H1 (cell line): Measurements from ENCODE around the gene RNF215. TPM values are rescaled to one million over a fixed set of nuclear protein-coding genes. Genes with fewer than 3 reads are reported as not detected.

Source experiments
- CTCF ChIA-PET: fragments of 300-600 bp; sonication (Branson Sonifier 250); formaldehyde crosslinking; loops from one replicate; lab custom pipeline; 2021; ENCODE audit not compliant: partially characterized antibody; lab: Charles Lee
- POLR2A ChIA-PET: fragments of 300-600 bp; sonication (Branson Sonifier 250); formaldehyde crosslinking; loops from one replicate; lab custom pipeline; 2021; ENCODE audit warnings: inconsistent platforms; ENCODE audit not compliant: partially characterized antibody; lab: Charles Lee
- DNase-seq, 2 experiments: peaks; one replicate each; pipeline versions ENCODE4 v3.0.0 to v3.0.0-alpha.2; 2010 to 2022; ENCODE audit warnings: low spot score in 2 of 2, low read depth in 1 of 2, mixed read lengths in 1 of 2
- FAIRE-seq: peaks from 2 replicates; lab custom pipeline; 2011; peaks lifted over from hg19 to GRCh38; lab: Jason Lieb, UNC
- H2AFZ ChIP-seq: 2 replicates; pipeline ENCODE4 v1.8.1; 2012; ENCODE audit warnings: low read length, inconsistent platforms
- H2AK5ac ChIP-seq: 2 replicates; pipeline ENCODE4 v1.6.1; 2013; ENCODE audit warnings: low read depth, low read length
- H2BK120ac ChIP-seq: replicated peaks from 2 replicates; pipeline ENCODE3; 2013; ENCODE audit warnings: low read depth, low read length, inconsistent platforms
- H2BK12ac ChIP-seq: 2 replicates; pipeline ENCODE4 v1.6.1; 2013; ENCODE audit warnings: low read depth, low read length
- H2BK15ac ChIP-seq: 2 replicates; pipeline ENCODE4 v1.6.1; 2013; ENCODE audit warnings: low read length
- H2BK20ac ChIP-seq: 2 replicates; pipeline ENCODE4 v1.6.1; 2013; ENCODE audit warnings: low read length
- H2BK5ac ChIP-seq: 2 replicates; pipeline ENCODE4 v1.6.1; 2013; ENCODE audit warnings: low read depth, low read length
- H3K14ac ChIP-seq: 2 replicates; pipeline ENCODE4 v1.6.1; 2013; ENCODE audit warnings: inconsistent platforms; ENCODE audit not compliant: insufficient read length
- H3K18ac ChIP-seq: 2 replicates; pipeline ENCODE4 v1.6.1; 2013; ENCODE audit warnings: low read length; ENCODE audit errors: extremely low read depth
- H3K23ac ChIP-seq: 2 replicates; pipeline ENCODE4 v1.6.1; 2013; ENCODE audit warnings: inconsistent platforms; ENCODE audit not compliant: insufficient read length
- H3K23me2 ChIP-seq: 2 replicates; pipeline ENCODE4 v1.6.1; 2013; ENCODE audit warnings: low read depth, low read length
- H3K27ac ChIP-seq: 2 replicates; pipeline ENCODE4 v1.6.1; 2011; ENCODE audit warnings: low read depth, low read length, inconsistent platforms
- H3K27me3 ChIP-seq, 4 experiments: replicated peaks in 1 of 4; 1 replicate in 1 of 4; 2 replicates in 3 of 4; pipeline versions ENCODE4 v1.6.1 to v1.8.1; 2011 to 2013; ENCODE audit warnings: low read length in 3 of 4, mild to moderate bottlenecking in 3 of 4, inconsistent platforms in 2 of 4, mixed read lengths in 2 of 4, moderate library complexity in 1 of 4; ENCODE audit not compliant: control insufficient read depth in 3 of 4, insufficient read depth in 3 of 4; ENCODE audit errors: extremely low read depth in 1 of 4
- H3K36me3 ChIP-seq, 4 experiments: 2 replicates each; pipeline versions ENCODE4 v1.6.1 to v1.8.1; 2011 to 2013; ENCODE audit warnings: mild to moderate bottlenecking in 4 of 4, low read length in 3 of 4, moderate library complexity in 2 of 4, control low read depth in 1 of 4, inconsistent platforms in 1 of 4; ENCODE audit not compliant: insufficient read depth in 4 of 4, control insufficient read depth in 2 of 4
- H3K4ac ChIP-seq: replicated peaks from 2 replicates; pipeline ENCODE3; 2013; ENCODE audit warnings: low read length, low read depth, mixed read lengths, inconsistent platforms; ENCODE audit not compliant: insufficient read length
- H3K4me1 ChIP-seq, 4 experiments: replicated peaks in 1 of 4; 1 replicate in 1 of 4; 2 replicates in 3 of 4; pipeline versions ENCODE4 v1.6.1 to v1.8.1; 2011 to 2013; ENCODE audit warnings: low read length in 3 of 4, inconsistent platforms in 2 of 4, mixed read lengths in 1 of 4; ENCODE audit not compliant: insufficient read depth in 4 of 4, control insufficient read depth in 3 of 4
- H3K4me2 ChIP-seq, 2 experiments: 2 replicates each; pipeline versions ENCODE4 v1.6.1 to v1.8.1; 2011 to 2013; ENCODE audit warnings: low read depth in 2 of 2, low read length in 2 of 2, control low read depth in 1 of 2, inconsistent platforms in 1 of 2, mild to moderate bottlenecking in 1 of 2; ENCODE audit not compliant: insufficient read depth in 1 of 2
- H3K4me3 ChIP-seq, 4 experiments: fragments of 200-600, 300-600 bp in 1 of 4; sonication (generic), shearing (Covaris generic), sonication (Bioruptor Twin) in 1 of 4; 2 replicates each; pipeline versions ENCODE4 v1.5.1 to v1.8.1; 2011 to 2016; ENCODE audit warnings: low read length in 4 of 4, low read depth in 3 of 4, control low read depth in 2 of 4, inconsistent platforms in 2 of 4, mild to moderate bottlenecking in 2 of 4, mixed read lengths in 1 of 4, moderate library complexity in 1 of 4; ENCODE audit not compliant: insufficient read depth in 2 of 4; ENCODE audit errors: extremely low read depth in 1 of 4
- H3K56ac ChIP-seq: replicated peaks from 2 replicates; pipeline ENCODE3; 2013; ENCODE audit warnings: low read depth, mild to moderate bottlenecking, mixed read lengths, low read length, inconsistent platforms; ENCODE audit not compliant: insufficient read length
- H3K79me1 ChIP-seq: 2 replicates; pipeline ENCODE4 v1.6.1; 2013; ENCODE audit warnings: low read depth, low read length, control low read depth
- H3K79me2 ChIP-seq, 2 experiments: 2 replicates each; pipeline versions ENCODE4 v1.6.1 to v1.8.1; 2012 to 2013; ENCODE audit warnings: low read length in 2 of 2, mild to moderate bottlenecking in 2 of 2, inconsistent platforms in 1 of 2; ENCODE audit not compliant: insufficient read depth in 2 of 2, control insufficient read depth in 1 of 2
- H3K9ac ChIP-seq, 4 experiments: replicated peaks in 1 of 4; 1 replicate in 1 of 4; 2 replicates in 3 of 4; pipeline versions ENCODE4 v1.6.1 to v1.8.1; 2011 to 2013; ENCODE audit warnings: low read depth in 3 of 4, low read length in 3 of 4, control low read depth in 2 of 4, mild to moderate bottlenecking in 2 of 4, moderate library complexity in 2 of 4, inconsistent platforms in 1 of 4; ENCODE audit errors: extremely low read depth in 1 of 4
- H3K9me3 ChIP-seq, 2 experiments: 2 replicates each; pipeline versions ENCODE4 v1.6.1 to v1.8.1; 2012 to 2013; ENCODE audit warnings: mild to moderate bottlenecking in 2 of 2, moderate library complexity in 2 of 2, control low read depth in 1 of 2, inconsistent platforms in 1 of 2, low read depth in 1 of 2, low read length in 1 of 2, mixed read lengths in 1 of 2; ENCODE audit not compliant: insufficient read depth in 2 of 2
- H4K20me1 ChIP-seq, 2 experiments: replicated peaks in 1 of 2; 2 replicates each; pipeline versions ENCODE3 to v1.8.1; 2011 to 2013; ENCODE audit warnings: inconsistent platforms in 2 of 2, low read length in 2 of 2, mild to moderate bottlenecking in 1 of 2; ENCODE audit not compliant: insufficient read depth in 2 of 2, control insufficient read depth in 1 of 2
- H4K5ac ChIP-seq: 2 replicates; pipeline ENCODE4 v1.6.1; 2013; ENCODE audit warnings: low read length, low read depth, mixed read lengths, inconsistent platforms; ENCODE audit not compliant: insufficient read length
- H4K8ac ChIP-seq: 2 replicates; pipeline ENCODE4 v1.8.0; 2013; ENCODE audit warnings: mild to moderate bottlenecking, moderate library complexity, low read length, inconsistent platforms; ENCODE audit not compliant: insufficient read depth; ENCODE audit errors: extremely low read depth
- H4K91ac ChIP-seq: replicated peaks from 2 replicates; pipeline ENCODE3; 2013; ENCODE audit warnings: low read length, mixed read lengths, inconsistent platforms; ENCODE audit not compliant: insufficient read length
- ASH2L ChIP-seq: fragments of 200-600, 300-600 bp; sonication (generic); IDR thresholded peaks from one replicate; pipeline ENCODE4 v1.7.1; 2017; ENCODE audit warnings: low read length
- BRCA1 ChIP-seq: IDR thresholded peaks from 2 replicates; pipeline ENCODE4 v1.6.1; 2012; ENCODE audit warnings: low read depth, low read length, improper control_type of control experiment
- CBX5 ChIP-seq: fragments of 300-800, 300-1000 bp; sonication (generic); IDR thresholded peaks from 2 replicates; pipeline ENCODE4 v1.7.1; 2016; ENCODE audit warnings: antibody characterized with exemption, low read length, low read depth
- CHD2 ChIP-seq: IDR thresholded peaks from 2 replicates; pipeline ENCODE4 v1.6.1; 2012; ENCODE audit warnings: low read length, improper control_type of control experiment
- GABPA ChIP-seq: IDR thresholded peaks from 2 replicates; pipeline ENCODE4 v1.6.1; 2011; ENCODE audit warnings: mild to moderate bottlenecking, low read length, moderate library complexity, borderline replicate concordance; ENCODE audit not compliant: insufficient read depth
- JUN ChIP-seq: IDR thresholded peaks from 2 replicates; pipeline ENCODE4 v1.6.1; 2011; ENCODE audit warnings: low read depth, mild to moderate bottlenecking, improper control_type of control experiment, low read length
- KDM1A ChIP-seq: fragments of 200-600, 300-600 bp; sonication (generic); IDR thresholded peaks from 2 replicates; pipeline ENCODE4 v1.7.1; 2016; ENCODE audit warnings: mild to moderate bottlenecking, low read length, borderline replicate concordance
- MAX ChIP-seq: IDR thresholded peaks from 2 replicates; pipeline ENCODE4 v1.6.1; 2012; ENCODE audit warnings: inconsistent platforms
- NRF1 ChIP-seq: IDR thresholded peaks from 2 replicates; pipeline ENCODE4 v1.6.1; 2011; ENCODE audit warnings: mild to moderate bottlenecking, low read depth, low read length, improper control_type of control experiment
- RXRA ChIP-seq: IDR thresholded peaks from 2 replicates; pipeline ENCODE4 v1.6.1; 2011; ENCODE audit warnings: low read depth, mild to moderate bottlenecking, low read length, moderate library complexity; ENCODE audit not compliant: insufficient read depth
- SRF ChIP-seq: IDR thresholded peaks from 2 replicates; pipeline ENCODE4 v1.6.1; 2011; ENCODE audit warnings: mild to moderate bottlenecking, low read depth, low read length, moderate library complexity
- YY1 ChIP-seq: IDR thresholded peaks from 2 replicates; pipeline ENCODE4 v1.6.1; 2011; ENCODE audit warnings: low read depth, mild to moderate bottlenecking, low read length
- WGBS, 2 experiments: shearing (Covaris generic) in 1 of 2; methylation state at CpG; one replicate each; pipeline versions ENCODE4 v1.1.6 to v1.1.7; 2013 to 2015; ENCODE audit warnings: low lambda C conversion rate in 2 of 2, mixed read lengths in 2 of 2, inconsistent platforms in 1 of 2, low coverage in 1 of 2, missing lambda C conversion rate in 1 of 2; ENCODE audit not compliant: insufficient replicate concordance in 2 of 2, insufficient coverage in 1 of 2, insufficient read length in 1 of 2; ENCODE audit errors: extremely low coverage in 1 of 2, missing lambda C conversion rate in 1 of 2; 5-methylcytosine and 5-hydroxymethylcytosine counted together
- polyA plus RNA-seq, 7 experiments: library from polyadenylated mRNA; depleted of rRNA in 3 of 7; stranded (reverse) in 5 of 7; unstranded in 2 of 7; fragments of >200 nt in 5 of 7; fragments of 200-250 nt in 2 of 7; gene quantifications; 1 replicate in 5 of 7; 2 replicates in 1 of 7; 4 replicates in 1 of 7; pipeline versions ENCODE4 v1.2.1 to v1.2.3, GENCODE V29; 2011 to 2013; ENCODE audit warnings: missing spikeins in 2 of 7, mixed read lengths in 2 of 7
- total RNA-seq: library from RNA; stranded (reverse); fragmentation: NEBNext Ultra II Directional; extraction: Animal tissue kit (Norgen Biotek cat#: 25700); gene quantifications from 2 replicates; pipeline ENCODE4 v1.2.1, GENCODE V29; 2021

Gene RNF215
- total and polyA plus RNA-seq, 2 of the 8 experiments (the other 6 are each of a cell fraction or from before 2014, with no cell fraction given), result 13.1 to 19.0 TPM

- FAIRE-seq, result no peak
- Histone ChIP-seq H3K56ac (no peak overlapping the region), H4K91ac (no peak overlapping the region), H3K9ac (peak overlapping the region in 1 of 4 experiments; percentile 26; a peak in 2 of 7 replicates), H2AFZ (peak overlapping the region; percentile 76), H3K18ac (no peak overlapping the region), H2BK15ac (no peak overlapping the region; the same call in 1 of the 2 replicates), H2BK120ac (no peak overlapping the region), H2BK5ac (peak overlapping the region; percentile 15; the same call in 1 of the 2 replicates), H3K4me1 (peaks cover 6 to 25% (median 13%) of the 10 kb centered on the region in 4 experiments), H2AK5ac (no peak overlapping the region), H3K23ac (no peak overlapping the region), H4K8ac (no peak overlapping the region), H2BK12ac (no peak overlapping the region), H3K4me3 (peak overlapping the region; percentile 66 to 88 (median 80)), H3K79me1 (no peaks in the 10 kb centered on the region; the same call in 1 of the 2 replicates), H3K79me2 (peaks cover 0 to 7% of the 10 kb centered on the region in 2 experiments; a peak in 1 of 4 replicates), H3K4me2 (peak overlapping the region; percentile 70 to 71), H4K20me1 (peaks cover 0 to 20% of the 10 kb centered on the region in 2 experiments), H3K27me3 (no peaks in the 10 kb centered on the region), H3K23me2 (peaks cover 22% of the 10 kb centered on the region), H2BK20ac (no peak overlapping the region), H3K9me3 (no peaks in the 10 kb centered on the region), H3K4ac (no peak overlapping the region), H3K27ac (no peak overlapping the region), H3K36me3 (peaks cover 2 to 13% (median 7%) of the 10 kb centered on the region in 4 experiments; a peak in 6 of 8 replicates), H3K14ac (no peak overlapping the region), H4K5ac (peak overlapping the region; percentile 20)
- 37% methylated on average over 20 of the region's 20 CpGs; no CpG with 5 or more reads in 1 of the 2 experiments for WGBS, 2 experiments
- peak in 1 of 2 experiments; percentile 60 for DNase-seq
- CTCF ChIA-PET, result interaction anchor here (0.6 to 12.0 kb wide), 14 partner anchors 8 to 654 kb away, joined by 3 to 164 read pairs (median 4); partner anchors contain the start of gene SEC14L2
- POLR2A ChIA-PET, result interaction anchor here (0.7 to 5.2 kb wide), 21 partner anchors 10 to 323 kb away, joined by 3 to 39 read pairs (median 5); partner anchors contain the start of genes CASTOR1, CCDC157, SEC14L2 and SF3A1
- TF ChIP-seq JUN (no peak), ASH2L (no peak), SRF (no peak), BRCA1 (no peak), CBX5 (no peak), KDM1A (peak; percentile 34; the same call in 1 of the 2 replicates), CHD2 (no peak), RXRA (no peak), MAX (no peak), GABPA (no peak), YY1 (no peak), NRF1 (no peak)
Measured at GRCh38 chr22:30424534-30425326, 37.5 kb upstream of the RNF215 start.
